HG03066 (cell line): ENCODE measurements around the gene NFE2L1.
"Not testable (repeated sequence)": the region's sequence is repeated elsewhere in the genome, so short reads cannot be mapped to it uniquely, and the experiment has no call there.

Experiments
- ATAC-seq: cut with Tn5 transposase; IDR thresholded peaks from one replicate; pipeline ENCODE4 v1.9.1; 2021; ENCODE audit warnings: low read depth; ENCODE audit not compliant: unreplicated experiment

The NFE2L1 gene, protein sequence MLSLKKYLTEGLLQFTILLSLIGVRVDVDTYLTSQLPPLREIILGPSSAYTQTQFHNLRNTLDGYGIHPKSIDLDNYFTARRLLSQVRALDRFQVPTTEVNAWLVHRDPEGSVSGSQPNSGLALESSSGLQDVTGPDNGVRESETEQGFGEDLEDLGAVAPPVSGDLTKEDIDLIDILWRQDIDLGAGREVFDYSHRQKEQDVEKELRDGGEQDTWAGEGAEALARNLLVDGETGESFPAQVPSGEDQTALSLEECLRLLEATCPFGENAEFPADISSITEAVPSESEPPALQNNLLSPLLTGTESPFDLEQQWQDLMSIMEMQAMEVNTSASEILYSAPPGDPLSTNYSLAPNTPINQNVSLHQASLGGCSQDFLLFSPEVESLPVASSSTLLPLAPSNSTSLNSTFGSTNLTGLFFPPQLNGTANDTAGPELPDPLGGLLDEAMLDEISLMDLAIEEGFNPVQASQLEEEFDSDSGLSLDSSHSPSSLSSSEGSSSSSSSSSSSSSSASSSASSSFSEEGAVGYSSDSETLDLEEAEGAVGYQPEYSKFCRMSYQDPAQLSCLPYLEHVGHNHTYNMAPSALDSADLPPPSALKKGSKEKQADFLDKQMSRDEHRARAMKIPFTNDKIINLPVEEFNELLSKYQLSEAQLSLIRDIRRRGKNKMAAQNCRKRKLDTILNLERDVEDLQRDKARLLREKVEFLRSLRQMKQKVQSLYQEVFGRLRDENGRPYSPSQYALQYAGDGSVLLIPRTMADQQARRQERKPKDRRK

GRCh38 chr17:48047741-48048383 lies at the start of gene NFE2L1:
Gene NFE2L1, plus strand, starts transcription at chr17:48048359. Its CDS starts 2,760 bp downstream, at chr17:48051119.
- peak; percentile 88 for ATAC-seq

DNA sequence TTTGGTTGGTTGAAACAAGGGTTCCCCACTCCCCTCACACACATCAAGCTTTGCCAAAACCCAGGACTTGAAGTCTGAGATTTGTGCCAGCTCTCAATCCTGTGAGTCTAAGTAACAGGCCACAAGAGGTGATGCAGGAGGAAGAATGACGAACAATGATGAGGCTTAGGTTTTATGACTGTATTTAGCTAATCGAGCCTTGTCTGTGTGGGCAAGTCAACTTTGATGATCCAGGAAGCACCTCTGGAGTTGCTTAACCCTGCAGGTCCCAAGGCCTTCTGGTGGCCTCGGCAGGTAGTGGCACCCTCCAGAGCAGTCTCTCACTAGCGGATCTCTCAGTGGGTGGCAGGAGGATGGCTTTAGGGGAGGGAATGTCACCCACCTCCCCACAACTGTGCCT lies 48.6 kb upstream of the NFE2L1 start:
- ATAC-seq, result no peak

GRCh38 chr17:48001197-48001596 lies 47.0 kb upstream of the NFE2L1 start:
- no peak for ATAC-seq

- ATAC-seq, result not testable (repeated sequence)
These were observed 46.5 kb upstream of the NFE2L1 start for GRCh38 chr17:48001657-48002056.

- no peak for ATAC-seq
These were observed 45.8 kb upstream of the NFE2L1 start for GRCh38 chr17:48002266-48002915.

DNA sequence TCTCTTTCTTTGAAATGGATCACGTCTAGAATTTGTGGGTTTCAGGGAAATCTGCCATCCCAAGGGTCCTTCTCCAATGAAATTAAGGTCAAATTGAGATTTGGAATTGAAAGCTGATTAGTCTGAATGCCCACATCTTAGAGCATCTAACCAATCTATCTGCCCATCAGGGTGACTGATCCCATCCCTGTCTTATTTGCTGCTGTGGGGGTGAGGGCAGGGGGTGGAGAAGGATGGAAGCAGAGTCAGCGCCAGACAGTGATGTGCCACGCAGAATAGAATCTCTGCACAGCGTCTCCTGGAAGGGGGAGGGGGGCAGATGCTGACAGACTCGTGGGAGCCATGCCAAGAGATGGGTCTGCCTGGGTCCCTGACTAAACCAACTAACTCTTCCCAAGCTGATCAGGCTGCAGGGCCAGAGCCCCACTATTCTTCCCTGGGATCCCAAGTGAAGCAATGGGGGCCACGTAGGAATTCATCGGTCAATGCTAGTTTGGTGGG lies 45.2 kb upstream of the NFE2L1 start:
- no peak for ATAC-seq

DNA sequence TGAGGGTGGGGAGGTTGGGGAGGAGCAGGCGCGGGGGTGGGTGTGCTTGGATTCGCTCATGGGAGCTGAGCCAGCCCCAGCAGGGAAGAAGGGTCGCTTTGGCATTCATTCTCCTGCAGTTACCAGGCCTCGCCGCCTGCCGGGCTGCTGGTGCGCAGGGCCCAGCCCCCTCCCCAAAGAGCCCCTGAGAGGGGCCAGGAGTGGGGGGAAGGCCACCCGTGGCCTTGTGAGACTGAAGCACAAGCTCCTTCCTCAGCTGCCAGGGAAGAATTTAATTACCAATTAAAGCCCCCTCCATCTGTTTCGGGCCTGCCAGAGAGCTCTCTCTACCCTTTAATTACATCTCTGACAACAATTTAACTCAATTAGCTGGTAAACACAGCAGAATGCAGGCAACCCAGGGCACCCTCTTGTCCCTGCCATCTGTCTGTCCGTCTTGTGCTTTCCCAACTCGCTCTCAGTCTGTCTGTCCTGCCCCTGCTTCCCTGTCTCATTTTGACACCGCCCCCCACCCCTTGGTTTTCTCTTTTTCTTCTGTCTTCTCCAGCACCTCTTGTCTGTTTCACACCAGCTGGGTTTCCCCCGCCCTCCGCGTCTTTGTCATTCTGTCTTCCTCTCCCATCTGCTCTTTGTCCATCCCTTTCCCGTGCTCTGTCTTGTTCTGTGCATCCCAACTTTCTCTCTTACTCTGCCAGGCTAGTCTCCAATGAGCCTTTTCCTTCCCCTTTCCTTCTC lies 44.6 kb upstream of the NFE2L1 start:
- ATAC-seq, result no peak

- no peak for ATAC-seq
These were observed 43.2 kb upstream of the NFE2L1 start for GRCh38 chr17:48004983-48005382.

DNA sequence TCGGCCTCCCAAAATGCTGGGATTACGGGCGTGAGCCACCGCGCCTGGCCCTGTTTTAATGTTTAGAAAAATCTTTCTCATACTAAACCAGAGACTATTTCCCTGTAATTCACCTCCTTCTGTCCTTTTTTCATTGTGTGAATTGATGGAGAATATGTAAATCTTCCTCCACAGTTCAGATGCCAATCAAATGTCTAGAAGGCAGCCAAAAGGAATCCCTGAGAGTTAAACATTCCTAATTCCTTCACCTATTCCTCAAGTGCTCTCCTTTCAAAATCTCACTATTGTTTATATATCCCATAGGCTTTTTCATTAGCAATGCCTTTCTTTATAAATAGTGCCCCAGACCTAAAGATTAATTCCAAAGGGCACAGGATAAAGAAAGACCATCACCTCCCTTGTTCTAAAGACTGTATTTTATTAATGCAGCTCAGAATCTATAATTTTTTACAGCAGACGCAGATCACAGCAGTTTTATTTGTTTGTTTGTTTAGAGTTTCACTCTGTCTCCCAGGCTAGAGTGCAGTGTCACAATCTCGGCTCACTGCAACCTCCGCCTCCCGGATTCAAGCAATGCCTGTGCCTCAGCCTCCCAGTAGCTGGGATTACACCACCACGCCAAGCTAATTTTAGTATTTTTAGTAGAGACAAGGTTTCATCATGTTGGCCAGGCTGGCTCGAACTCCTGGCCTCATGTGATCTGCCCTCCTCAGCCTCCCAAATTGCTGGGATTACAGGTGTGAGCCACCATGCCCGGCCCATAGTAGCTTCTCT lies 41.0 kb upstream of the NFE2L1 start:
- no peak for ATAC-seq

- ATAC-seq, result no peak
These were observed 38.0 kb upstream of the NFE2L1 start for GRCh38 chr17:48010193-48010592.

DNA sequence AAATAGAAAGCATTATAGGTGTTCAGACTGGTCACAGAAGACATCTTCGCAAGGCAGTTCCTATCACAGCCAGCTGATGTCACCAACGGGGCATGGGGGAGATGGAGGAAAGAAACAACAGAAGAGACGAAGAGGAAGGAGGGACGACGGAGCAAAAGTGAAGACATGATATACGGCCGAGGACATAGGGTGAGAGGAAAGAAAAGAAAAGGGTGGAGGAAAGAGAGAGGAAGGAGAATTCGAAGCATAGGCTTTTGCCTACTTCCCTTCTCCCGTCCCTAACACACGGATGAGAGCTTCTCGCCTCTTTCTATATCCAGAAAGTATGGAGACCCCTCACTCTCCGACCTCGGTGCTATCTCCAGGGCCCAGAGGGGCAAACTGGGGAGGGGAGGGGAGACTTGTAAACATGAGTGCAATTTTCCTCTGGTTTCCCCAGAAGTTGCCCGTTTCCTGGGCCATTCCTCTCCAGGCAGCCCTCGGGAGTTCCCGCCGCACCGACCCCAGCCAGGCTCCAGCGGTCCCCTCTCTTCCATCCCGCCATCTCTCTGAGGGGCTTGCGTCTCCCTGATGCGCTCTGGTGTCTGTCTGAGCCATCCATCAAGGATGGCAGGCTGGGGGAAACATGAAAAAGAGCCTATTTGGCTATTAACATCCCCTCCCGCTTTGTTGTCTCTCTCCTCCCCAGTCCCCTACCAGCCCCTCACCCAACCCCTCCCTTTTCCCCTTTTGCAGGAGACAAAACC lies 36.6 kb upstream of the NFE2L1 start:
- no peak for ATAC-seq

DNA sequence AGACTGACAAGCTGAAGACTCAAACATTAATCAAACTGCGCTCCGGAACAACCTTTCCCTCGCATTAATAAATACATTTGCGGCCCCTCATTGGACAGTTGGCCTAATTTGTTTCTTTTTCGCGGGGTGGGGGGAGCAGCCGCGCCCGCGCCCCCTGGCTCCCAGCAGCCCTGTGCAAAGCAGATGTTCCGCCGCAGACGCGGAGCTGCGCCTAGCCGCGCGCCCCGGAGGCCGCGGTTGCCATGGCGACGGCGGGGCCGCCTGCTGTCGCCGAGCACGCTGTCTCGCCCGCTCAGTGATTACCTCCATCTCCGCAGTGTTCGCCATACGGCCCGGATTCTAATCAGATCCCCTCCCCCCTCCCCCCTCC lies 36.0 kb upstream of the NFE2L1 start:
- no peak for ATAC-seq

- ATAC-seq, result no peak
These were observed 35.5 kb upstream of the NFE2L1 start for GRCh38 chr17:48012654-48013053.

DNA sequence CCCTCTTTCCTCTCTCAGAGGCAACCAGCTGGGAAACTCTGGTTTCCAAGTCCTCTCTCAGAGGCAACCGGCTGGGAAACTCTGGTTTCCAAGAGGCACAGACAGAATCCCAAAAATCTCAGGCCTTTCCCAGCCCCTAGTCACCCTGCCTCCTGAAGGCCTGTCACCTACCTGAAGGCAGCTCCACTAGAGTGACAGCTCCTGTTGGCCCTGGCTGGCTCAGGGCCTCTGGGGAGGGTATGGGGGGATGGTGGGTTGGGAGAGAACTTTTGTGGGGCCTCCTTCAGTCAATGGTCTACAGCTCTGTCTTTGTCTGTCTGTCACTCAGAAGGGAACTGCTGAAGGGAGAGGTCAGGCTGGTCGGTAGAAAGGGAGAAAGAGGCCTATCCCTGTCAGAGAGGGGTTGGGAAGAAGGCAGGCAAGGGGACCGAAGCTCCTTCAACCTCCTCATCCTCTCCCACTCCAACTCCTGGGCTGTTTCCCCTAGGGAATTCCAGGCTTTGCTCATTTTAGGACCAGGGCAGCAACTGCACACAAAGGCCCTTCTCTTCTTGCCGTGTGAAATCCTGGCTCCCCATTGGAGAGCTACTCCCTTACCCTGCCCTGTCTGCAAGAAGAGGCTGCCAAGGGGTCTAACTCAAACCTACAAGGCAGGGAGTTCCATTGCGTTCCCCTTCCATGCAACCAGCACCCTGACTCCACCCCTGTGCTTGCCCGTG lies 34.1 kb upstream of the NFE2L1 start:
- no peak for ATAC-seq

DNA sequence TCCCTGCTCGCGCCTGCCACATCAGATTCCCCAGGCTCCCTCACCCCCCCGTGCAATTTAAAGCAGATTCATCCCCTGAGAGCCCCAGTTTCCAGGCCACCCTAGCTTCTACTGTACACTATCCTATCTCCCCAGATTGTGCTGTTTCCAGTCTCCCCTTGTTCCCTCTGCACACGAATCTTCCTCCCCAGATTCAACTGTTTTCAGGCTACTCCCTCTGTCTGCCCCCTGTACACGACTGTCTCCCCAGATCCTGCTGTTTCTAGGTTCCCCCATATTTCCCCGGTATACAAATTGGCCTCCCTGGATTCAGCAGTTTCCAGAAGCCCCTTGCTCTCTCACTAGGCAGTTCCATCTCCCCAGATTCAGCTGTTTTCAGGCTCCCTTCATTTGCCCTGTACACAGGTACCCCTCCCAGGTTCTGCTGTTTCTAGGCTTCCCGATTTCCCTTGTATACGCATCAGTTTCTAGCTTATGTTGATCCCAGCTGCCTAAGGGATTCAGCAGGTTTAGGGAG lies 33.5 kb upstream of the NFE2L1 start:
- no peak for ATAC-seq

DNA sequence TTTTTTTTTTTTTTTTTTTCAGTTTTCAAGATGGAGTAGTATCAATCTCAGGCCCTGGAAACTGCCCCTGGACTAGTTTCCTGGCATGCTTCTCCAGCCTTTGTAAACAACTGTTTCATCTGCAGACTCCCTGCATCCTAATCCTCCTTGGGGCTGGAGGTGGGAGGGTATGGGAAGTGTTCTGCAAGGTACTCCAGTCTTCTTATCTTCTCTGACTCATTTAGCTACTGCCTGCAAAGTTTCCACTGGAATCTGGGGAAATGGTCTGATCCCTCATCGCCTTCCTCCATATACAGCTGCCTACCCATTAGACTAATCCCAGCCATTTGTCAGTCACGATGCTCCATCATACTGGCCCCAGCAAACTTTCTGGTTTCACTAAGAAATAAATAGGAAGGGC lies 32.0 kb upstream of the NFE2L1 start:
- no peak for ATAC-seq

- ATAC-seq, result not testable (repeated sequence)
These were observed 30.4 kb upstream of the NFE2L1 start for GRCh38 chr17:48017817-48018158.

- no peak for ATAC-seq
These were observed 26.2 kb upstream of the NFE2L1 start for GRCh38 chr17:48021934-48022333.
